ENCODE results near the gene NOL9.

Gene NOL9

DNA sequence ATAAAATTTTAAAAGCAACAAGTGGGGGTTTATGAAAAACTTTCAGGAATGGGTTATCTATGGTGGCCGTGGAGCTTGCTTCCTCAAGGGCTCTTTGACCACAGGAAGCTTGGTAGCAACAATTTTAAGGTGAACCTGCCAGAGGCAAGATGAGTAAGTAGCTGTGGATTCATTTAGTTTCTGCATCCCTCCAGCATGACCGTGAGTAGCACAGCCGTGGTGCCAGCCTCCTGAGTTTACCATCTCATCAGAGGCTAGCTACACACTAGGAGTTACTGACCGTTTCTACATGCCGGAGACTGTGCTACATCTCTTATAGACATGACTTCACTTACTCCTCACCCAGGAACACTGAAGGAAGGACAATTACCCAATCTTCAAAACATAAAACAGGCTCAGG is 32.8 kb downstream of the NOL9 start:
- DNase-seq (ENCODE audit: low read depth): no peak

DNA sequence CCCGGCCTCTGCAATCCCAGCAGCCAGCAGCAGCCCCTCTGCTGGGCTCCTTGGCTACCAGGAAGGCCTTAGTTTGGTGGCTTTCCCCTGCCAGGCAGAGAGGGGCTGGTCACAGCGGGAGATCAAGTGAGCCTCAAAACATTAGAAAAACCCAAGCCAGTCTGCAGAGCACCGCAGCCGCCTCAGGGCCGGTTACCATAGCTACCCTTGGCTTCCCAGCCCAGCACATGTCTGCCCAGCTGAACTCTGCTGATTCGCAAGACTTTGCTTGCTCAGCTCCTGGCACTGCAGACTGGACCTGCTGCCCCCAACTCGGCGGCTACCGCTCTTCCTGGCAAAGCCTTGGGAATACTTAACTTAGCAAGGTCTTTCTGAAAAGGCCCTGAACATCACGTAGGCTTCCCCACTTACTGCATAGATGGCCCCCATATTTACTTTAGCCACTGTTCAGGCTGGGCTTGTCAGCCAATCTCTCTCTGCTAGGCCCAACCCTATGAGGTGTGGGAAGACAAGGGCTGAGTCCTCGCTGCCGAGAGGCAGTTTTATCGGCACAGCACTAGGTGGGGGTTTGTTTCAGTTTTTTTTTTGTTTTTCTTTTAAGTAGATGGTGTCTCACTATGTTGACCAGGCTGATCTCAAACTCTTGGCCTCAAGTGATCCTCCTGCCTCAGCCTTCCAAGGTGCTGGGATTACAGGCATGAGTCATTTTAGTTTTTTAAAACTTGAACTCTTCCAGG is 34.2 kb downstream of the NOL9 start:
- DNase-seq (ENCODE audit: low read depth): no peak

DNA sequence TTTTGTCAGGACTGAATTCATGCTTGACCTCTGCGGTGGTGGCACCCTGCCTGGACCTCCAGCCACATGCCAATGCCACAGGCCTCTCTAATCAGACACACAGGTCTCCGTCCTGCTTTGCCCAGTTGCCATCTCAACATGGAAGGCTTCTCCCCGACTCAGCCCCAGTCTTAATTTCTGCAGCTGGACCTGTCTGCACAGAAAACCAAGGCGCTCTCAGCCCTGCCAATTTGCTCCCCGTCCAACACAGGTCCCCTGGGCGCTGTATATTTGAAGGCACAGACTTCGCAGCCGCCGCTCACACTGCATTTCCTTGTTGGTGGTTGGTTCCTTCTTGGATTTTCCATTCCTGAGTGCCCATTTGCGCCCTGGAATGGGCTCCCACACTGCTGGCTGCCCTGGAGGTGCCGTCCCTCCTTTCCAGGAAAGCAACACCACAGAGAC is 34.8 kb downstream of the NOL9 start:
- no peak for DNase-seq (ENCODE audit: low read depth)

DNA sequence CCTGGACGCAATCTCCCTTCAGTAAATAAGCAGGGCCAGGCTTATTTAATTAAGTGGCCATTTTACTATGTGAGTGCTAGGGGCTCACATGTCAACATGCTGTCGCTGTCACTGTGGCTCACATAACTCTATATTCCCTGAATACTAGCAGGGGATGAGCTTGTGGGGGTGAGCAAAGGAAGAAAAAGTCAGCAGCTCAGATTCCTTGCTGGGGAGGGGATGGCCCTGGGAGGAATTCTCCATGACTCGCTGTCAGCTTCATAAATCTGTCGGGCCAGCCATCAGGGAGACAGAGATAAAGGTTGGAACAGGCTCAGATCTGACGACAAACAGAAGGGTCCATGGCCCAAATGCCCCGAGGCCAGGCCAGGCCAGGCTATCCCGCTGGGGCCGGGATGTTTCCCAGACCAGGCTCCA is 36.9 kb downstream of the NOL9 start:
- DNase-seq (ENCODE audit: low read depth): no peak

DNA sequence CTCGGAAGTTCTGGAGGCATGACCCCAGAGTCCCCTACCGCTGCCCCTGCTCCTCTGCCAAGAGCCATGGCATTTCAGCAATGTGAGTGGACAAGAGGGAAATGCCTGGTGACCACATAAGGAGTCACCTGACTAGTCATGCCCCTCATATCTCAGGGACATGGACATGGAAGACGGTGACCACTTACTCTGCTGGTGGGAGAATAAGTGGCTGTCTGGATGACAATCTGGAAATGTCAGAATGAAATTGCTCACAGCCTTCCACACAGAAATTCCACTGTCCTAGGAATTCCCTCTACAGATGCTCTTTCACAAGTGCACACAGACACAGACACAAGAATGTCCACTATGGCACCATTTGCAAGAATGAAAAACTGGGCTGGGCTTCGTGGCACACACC is 38.5 kb downstream of the NOL9 start:
- DNase-seq (ENCODE audit: low read depth): no peak

DNA sequence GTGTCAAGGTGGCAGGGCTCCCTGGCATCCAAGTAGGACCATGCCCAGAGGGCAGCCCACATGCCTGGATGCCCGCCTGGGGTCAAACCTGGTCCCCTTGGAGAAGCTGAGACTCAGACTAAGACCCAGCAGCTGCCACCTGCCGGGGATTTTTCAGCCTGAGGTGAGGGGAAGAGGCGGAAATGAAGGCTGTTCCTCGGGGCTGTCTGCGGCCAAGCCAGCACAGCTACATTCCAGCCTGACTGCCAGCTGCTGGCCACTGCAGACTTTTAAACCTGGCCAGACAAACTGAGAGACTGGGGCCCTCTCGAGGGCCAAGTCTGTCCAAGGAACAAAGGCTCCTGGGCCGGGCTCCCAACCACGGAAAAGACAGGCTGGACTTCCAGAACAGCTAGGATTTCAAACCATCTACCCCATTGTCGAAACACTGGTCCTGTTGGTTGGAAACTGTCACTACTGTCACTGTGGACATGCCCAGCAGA is 41.0 kb downstream of the NOL9 start:
- DNase-seq (ENCODE audit: low read depth): no peak

DNA sequence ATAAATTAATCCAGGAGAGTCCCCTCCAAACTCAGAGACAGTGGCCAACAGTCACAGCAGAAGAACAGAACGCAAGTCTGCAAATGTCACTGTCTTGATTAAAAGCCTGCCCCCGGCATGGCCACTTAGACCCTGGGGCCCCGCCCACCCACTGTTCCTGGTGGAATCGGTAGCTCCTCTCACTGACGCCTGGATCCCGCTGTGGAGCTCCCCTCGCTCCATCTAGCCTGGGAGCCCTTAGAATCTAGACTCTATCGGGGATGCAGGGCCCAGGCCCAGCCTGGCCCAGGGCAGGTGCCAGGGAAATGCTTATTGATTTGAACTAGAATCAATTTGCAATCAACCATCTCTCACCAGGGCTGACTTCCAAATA is 41.4 kb downstream of the NOL9 start:
- DNase-seq (ENCODE audit: low read depth): no peak

DNA sequence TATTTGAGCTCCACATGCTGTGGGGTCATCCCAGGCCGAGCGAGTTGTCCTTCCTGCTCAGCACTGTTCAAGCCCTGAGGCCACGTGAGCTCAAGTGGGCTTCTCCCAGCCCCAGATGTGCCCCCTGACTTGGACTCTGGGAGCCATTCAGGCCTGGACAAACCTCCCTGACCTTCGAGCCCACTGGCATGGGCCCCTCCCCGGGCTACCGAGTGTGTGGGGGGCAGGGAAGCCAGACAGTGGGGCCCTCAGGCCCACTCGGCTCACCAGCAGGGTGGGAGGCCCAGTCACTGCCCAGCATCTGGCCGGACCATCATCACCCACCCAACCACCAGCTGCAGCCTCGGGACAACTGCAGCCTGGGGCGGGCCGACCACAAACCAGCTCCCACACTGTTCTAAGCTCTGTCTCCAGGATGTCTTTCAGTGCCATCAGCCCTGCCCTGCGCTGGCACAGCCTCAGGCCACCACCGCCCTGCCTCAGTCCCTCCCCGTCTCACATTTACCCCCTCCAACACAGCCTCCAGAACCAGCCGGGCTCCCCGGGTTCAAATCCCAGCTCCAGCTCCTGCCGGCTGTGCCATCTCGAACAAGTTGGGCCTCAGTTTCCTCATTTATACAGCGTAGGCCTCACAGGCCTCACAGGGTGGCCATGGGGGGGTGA is 41.9 kb downstream of the NOL9 start:
- no peak for DNase-seq (ENCODE audit: low read depth)

DNA sequence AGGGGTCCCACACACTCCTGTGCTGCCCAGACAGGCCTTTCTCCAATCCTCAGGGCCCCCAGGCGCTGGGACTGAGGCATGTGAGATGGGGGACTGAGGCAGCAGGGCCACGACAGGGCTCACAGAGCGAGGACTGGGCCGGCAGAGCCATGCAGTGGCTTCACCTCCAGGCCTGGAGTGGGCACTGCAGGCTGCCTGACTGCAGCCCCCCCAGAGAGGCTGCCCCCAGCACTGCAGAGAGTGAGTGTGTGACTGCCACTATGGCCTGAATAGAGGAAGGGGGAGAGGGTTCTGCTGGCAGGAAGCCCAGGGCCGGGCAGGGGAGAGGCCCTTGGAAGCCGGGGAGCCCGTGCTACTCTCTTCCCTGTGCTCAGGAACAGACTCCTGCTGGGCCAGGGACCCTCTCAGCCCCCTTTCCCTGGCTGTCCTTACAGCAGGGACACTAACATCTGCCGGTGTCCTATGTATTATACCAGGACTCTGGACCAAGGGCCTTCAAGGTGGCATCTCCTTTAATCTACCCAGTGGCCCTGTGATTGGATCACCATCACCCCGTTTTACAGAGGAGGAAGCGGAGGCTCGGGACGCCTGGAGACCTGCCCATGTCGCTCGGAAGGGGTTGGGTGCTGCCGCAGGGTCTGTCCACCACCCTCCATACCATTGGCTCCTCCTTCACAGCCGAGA is 42.6 kb downstream of the NOL9 start:
- DNase-seq (ENCODE audit: low read depth): no peak

DNA sequence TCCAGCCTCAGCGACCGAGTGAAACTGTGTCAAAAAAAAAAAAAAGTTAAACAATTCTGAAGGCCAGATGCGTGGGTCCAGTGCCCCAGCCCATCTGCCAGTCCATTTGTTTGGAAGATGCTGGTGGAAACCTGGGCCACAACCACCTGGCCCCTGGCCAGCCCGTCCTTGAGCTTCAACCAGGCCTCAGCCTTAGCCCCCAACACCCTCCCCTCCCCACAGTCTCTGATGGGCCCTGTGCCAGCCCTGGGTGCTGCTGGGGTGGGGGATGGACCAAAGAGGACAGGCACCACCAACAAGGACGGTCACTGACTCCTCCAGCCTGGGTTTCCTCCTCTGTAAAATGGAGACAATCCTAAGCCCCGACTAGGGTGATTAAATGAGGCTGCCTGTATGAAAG is 43.3 kb downstream of the NOL9 start:
- DNase-seq (ENCODE audit: low read depth): no peak

DNA sequence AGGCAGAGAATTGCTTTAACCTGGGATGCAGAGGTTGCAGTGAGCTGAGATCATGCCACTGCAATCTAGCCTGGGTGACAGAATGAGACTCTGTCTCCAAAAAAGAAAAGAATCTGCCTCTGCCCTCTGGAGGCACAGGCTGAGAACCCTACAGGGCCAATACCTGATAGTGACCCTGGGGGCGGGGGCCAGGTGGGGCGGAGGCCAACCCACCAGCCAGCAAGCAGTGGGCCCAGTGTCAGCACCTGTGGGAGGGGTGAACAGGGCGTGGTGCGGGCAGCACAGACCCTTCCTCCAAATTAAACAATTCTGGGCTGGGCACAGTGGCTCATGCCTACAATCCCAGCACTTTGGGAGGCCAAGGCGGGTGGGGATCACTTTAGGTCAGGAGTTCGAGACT is 43.8 kb downstream of the NOL9 start:
- no peak for DNase-seq (ENCODE audit: low read depth)

DNA sequence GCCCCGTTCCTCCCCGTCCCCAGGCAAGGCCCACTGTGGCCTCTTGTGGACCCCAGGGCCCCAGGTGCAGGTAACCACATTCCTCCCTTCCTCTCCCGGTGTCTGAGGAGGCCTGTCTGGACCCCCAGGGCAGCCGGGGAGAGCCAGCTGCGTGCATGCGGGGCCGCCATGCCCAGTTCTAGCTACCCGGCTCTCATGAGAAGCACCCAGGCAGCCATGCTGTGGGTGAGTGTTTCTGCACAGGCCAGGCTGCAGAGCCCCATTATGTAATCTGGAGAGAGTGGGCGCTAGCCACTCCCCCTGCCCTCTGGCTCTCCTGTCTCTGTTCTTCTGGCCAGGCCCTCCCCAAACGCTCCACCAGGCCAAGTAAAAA is 44.4 kb downstream of the NOL9 start:
- DNase-seq (ENCODE audit: low read depth): no peak

DNA sequence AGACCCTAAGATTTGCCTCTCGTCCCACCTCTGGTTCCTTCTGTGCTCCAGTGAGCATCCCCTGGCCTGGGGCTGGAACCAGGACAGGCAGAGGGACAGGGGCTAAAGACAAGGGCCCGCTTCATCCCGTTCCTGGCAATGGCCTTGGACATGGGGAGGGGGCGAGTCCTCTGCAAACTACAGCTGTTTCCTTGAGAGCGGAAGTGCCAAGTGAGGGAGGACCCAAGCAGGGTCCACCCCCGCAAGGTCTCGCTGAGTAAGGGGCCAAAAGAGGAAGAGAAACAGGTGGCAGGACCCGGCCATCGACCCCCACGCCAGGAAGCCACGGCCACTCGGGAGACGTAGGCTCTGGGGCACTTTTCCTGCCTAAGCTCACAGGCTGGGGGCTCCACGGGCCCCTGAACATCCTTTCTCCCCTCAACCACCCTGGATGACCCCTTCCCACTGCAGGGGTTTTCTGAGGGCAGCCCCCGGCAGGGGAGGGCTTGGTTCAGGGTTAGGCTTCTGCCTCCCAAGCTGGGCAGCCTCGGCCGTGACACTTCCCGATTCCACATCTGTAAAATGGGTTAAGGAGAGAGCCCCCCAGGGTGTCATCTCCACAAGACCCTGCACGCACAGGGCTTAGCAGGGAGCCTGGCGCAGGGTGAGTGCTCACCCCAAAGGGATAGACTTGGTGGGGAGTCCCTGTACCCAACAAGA is 44.9 kb downstream of the NOL9 start:
- DNase-seq (ENCODE audit: low read depth): no peak

DNA sequence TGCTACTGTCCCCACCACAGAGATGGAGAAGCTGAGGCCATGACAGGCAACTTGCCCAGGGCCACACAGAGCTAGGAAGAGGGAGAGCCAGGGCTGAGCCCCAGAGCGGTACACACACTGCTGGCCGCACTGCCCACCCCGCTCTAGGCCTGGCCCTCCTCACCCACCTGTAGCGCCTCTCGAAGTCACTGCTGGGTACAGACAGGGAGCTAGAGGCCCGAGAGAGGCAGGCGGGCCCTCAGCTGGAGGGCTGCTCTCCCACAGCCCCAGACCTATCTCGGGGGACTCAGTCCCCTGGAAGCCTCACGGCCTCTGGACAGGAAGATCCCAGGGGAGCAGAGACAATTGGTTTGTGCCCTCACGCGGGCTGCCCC is 45.5 kb downstream of the NOL9 start:
- no peak for DNase-seq (ENCODE audit: low read depth)

DNA sequence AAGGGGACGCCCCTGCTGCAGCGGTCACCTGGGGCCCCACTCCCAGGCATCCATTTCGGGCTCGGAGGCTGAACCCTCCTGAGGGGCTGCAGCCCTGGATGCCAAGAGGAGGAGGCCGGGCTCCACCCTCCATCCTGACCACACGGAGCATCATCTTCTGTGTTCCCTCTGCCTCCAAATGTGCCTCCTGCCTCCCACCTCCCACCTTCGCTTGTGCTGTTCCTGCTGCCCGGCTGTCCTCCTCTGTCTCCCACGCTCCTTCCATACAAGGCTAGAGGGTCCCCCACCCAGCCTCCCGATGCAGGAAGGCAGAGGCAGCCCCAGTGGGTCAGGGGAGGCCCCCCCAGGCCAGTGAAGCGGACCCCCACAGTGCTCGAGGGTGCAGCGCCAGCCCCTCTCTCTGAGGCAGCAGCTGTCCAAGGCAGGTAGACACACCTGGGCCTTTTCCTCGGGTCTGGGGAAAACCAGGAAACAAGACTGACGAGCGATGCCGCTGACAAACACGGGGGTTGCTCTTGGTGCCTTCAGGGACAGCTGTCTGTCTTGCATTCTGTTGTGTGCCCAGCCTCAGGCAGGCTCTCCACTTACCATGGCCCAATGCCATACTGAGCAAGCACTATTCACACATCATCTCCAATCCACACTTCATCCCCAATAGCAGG is 46.0 kb downstream of the NOL9 start:
- no peak for DNase-seq (ENCODE audit: low read depth)

DNA sequence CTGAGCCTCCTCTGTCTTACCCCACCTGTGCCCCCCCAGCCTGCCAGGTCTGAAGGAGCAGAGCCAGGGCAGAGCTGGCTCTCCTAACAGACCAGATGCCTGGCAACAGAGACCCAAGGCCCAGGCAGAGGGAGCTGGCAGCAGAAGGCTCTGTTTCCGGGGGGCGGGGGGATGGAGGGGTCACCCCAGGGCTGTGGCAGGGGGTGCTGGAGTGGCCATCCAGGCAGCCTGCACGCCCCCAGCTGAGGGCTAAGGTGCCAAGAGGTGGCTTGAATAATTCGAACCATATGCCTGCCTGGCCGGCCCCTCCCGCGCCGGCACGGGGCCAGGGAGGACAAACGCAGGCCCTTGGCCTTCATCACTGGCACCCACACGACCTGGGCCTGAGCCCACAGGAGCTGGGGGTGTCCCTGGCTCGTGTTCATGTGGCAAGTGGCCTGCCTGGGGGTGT is 46.8 kb downstream of the NOL9 start:
- DNase-seq (ENCODE audit: low read depth): no peak

DNA sequence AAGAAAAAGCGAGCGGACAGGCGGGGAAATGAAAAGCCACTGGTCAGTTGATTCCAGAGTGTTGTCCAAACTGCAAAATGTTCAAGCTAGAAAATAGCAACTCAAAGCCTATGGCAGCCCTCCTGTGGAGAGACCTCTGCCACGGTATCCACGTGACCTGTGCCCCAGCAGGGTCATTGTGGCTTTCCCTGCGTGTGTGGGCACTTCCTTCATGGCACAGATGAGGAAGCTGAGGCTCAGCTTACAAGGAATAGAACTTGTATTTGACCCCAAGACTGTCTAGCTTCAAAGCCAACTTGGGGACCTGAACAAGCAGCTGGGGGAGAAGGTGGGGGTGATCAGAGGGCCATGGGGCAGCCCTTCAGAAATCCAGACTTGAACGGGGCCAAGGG is 47.3 kb downstream of the NOL9 start:
- DNase-seq (ENCODE audit: low read depth): no peak

DNA sequence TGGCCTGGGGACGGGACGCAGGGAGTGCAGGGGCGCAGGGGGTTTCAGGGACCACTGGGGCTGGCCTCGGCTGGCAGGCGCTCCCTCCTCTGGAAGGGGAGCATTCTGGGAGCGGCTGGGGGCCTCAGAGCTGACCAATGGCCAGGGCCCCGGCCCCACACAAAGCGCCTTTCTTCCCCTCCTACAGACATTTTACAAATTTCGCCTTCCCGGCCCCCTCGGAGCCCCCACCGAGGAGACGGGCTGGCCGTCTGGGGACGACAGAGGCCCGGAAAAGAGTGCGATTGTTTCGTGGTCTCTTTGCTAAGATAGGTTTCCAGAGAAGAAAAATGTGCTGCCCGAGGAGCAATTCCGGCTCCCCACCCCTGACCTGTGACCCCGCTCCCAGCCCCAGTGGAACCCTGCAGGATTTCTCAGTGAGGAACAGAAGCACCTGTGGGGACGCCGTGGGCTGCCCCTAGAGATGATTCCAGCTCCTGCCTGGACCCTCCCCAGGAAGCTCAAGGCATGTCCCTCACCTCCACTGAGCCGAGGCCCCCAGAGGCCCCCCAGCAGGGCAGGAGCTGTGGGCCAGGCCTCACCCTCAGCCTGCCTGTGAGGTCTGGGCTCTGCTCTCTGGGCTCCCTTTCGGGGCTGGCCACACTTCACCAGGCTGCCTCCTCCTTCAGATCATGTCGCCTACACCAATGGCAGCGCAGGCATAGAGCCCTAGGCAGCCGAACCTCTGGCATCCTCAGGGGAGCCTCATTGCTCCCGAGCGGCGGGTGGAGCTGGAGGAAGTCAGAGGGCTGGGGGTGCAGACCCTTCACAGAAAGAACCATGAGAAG is 47.9 kb downstream of the NOL9 start:
- DNase-seq (ENCODE audit: low read depth): no peak

DNA sequence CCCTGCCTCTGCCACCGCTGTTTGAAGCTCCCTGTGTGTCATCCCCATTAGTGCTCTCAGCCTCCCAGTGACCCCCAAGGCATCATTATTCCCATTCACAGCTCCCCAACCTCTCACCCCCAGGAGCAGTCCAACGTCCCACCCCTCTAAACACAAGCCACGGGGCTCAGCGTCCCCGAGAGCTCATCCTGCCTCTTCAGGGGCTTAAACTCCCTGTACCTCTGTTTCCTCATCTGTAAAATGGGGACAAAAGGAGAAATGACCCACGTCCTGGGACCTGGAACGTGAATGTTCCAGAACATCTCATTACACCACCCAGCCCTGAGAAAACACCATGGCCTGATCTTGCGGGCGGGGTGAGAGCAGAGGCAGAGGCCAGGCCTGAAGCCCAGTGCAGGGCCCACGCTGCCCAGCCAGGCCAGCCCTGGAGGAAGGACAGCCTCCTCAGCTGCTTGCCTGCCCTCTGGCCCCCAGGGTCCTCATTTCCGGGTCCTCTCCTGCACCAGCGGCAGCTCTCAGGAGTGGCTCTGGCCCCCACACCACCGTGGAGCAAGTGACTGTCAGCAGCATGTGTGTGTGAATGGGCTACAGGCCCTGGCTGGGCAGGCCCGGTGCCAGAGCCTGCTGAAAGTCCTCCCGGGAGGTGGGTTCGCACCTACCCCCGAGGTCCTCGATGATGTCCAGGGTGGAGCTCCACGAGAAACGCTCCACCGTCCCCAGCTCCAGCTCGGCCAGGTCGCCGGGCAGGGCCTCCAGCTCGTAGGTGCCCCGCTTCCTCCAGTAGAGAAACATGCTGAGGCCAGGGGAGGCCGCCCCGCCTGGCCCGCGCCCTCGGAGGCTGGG is 48.7 kb downstream of the NOL9 start:
- DNase-seq (ENCODE audit: low read depth): no peak

DNA sequence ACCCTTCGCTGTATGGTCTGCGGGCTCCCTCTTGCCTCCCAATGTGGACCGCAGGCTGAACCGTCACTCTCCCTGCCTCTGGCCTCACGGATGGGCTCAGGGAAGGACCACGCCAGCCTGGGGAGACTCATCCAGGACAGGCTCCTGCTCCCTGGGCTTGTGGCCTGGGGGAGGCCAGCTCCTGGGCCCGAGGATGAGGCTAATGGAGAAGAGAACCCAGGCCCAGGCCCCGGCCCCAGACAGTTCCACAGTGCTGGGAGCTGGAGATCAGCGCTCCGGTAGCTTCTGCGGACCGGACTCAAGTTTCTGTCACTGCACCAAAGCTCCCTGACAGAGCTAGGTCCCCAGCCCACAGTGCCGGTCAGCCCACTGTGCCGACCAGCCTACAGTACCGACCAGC is 49.4 kb downstream of the NOL9 start:
- DNase-seq (ENCODE audit: low read depth): no peak

Data from stimulated activated CD8-positive, alpha-beta memory T cell treated with anti-CD3 and anti-CD28 coated beads, Interleukin-12 subunit alpha, Interleukin-12 subunit beta, amount 100 ng/mL, for 1 hour (primary cell).